ENCODE measurements around the gene TAF11L8. TPM values are rescaled to one million over a fixed set of nuclear protein-coding genes. Genes with fewer than 3 reads are reported as not detected.
"Not testable (repeated sequence)": the region's sequence is repeated elsewhere in the genome, so short reads cannot be mapped to it uniquely, and the experiment has no call there.

Gene TAF11L8
- total RNA-seq (not detected), polyA plus RNA-seq (not detected)

GRCh38 chr5:17590860-17591259, at the start of gene TAF11L8:
TSS of gene TAF11L8 (minus strand) at chr5:17590960.
- not testable (repeated sequence) for H3K9ac ChIP-seq (ENCODE audit: low read depth in 1 of 2, low read length in 2 of 2); H3K27ac ChIP-seq (ENCODE audit: low read depth in 1 of 2, low read length in 2 of 2); H3K36me3 ChIP-seq (ENCODE audit: control insufficient read depth in 4 of 4, insufficient read depth in 3 of 4, low read depth in 1 of 4, low read length in 3 of 4); H3K27me3 ChIP-seq (ENCODE audit: control insufficient read depth in 4 of 4, insufficient read depth in 4 of 4, low read length in 3 of 4); H3K4me1 ChIP-seq (ENCODE audit: control insufficient read depth in 4 of 4, insufficient read depth in 4 of 4, low read length in 3 of 4); H3K9me3 ChIP-seq (ENCODE audit: control insufficient read depth in 4 of 4, low read length in 3 of 4); DNase-seq (ENCODE audit: low spot score); H3K4me3 ChIP-seq (ENCODE audit: low read depth in 1 of 3, low read length in 3 of 3)
- no CpG with 5 or more reads among the region's 16 CpGs for WGBS

- Histone ChIP-seq H3K9me3 (ENCODE audit: control insufficient read depth in 4 of 4, low read length in 3 of 4) (no peaks in the 10 kb centered on the region), H3K27me3 (ENCODE audit: control insufficient read depth in 4 of 4, insufficient read depth in 4 of 4, low read length in 3 of 4) (no peaks in the 10 kb centered on the region), H3K9ac (ENCODE audit: low read depth in 1 of 2, low read length in 2 of 2) (no peak within 1 kb of the TSS), H3K36me3 (ENCODE audit: control insufficient read depth in 4 of 4, insufficient read depth in 3 of 4, low read depth in 1 of 4, low read length in 3 of 4) (no peaks in the 10 kb centered on the region), H3K4me3 (ENCODE audit: low read depth in 1 of 3, low read length in 3 of 3) (no peak within 1 kb of the TSS), H3K4me1 (ENCODE audit: control insufficient read depth in 4 of 4, insufficient read depth in 4 of 4, low read length in 3 of 4) (no peaks in the 10 kb centered on the region), H3K27ac (ENCODE audit: low read depth in 1 of 2, low read length in 2 of 2) (no peak within 1 kb of the TSS)
- no peak for TF ChIP-seq TAF1 (conservative IDR thresholded peaks at IDR 0.05)
- no peak for TF ChIP-seq SP1 (IDR thresholded peaks at IDR 0.05)
- no peak for TF ChIP-seq EGR1 (IDR thresholded peaks at IDR 0.05; ENCODE audit: low read depth in 2 of 2)
- TF ChIP-seq, protein P1, sequence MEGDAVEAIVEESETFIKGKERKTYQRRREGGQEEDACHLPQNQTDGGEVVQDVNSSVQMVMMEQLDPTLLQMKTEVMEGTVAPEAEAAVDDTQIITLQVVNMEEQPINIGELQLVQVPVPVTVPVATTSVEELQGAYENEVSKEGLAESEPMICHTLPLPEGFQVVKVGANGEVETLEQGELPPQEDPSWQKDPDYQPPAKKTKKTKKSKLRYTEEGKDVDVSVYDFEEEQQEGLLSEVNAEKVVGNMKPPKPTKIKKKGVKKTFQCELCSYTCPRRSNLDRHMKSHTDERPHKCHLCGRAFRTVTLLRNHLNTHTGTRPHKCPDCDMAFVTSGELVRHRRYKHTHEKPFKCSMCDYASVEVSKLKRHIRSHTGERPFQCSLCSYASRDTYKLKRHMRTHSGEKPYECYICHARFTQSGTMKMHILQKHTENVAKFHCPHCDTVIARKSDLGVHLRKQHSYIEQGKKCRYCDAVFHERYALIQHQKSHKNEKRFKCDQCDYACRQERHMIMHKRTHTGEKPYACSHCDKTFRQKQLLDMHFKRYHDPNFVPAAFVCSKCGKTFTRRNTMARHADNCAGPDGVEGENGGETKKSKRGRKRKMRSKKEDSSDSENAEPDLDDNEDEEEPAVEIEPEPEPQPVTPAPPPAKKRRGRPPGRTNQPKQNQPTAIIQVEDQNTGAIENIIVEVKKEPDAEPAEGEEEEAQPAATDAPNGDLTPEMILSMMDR (IDR thresholded peaks at IDR 0.05; ENCODE audit: low read depth, low read length, missing input control), result no peak
- no peak for TF ChIP-seq FOXA1 (IDR thresholded peaks at IDR 0.05)
- no peak for TF ChIP-seq ZBTB33 (IDR thresholded peaks at IDR 0.05)
- TF ChIP-seq RAD21 (IDR thresholded peaks at IDR 0.05), result no peak
- TF ChIP-seq, protein P2, sequence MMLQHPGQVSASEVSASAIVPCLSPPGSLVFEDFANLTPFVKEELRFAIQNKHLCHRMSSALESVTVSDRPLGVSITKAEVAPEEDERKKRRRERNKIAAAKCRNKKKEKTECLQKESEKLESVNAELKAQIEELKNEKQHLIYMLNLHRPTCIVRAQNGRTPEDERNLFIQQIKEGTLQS (IDR thresholded peaks at IDR 0.05), result no peak
- no peak for TF ChIP-seq NR2F2 (IDR thresholded peaks at IDR 0.05)
- no peak for TF ChIP-seq FOXA2 (IDR thresholded peaks at IDR 0.05)
- TF ChIP-seq JUND (IDR thresholded peaks at IDR 0.05), result no peak
- TF ChIP-seq, protein P3, sequence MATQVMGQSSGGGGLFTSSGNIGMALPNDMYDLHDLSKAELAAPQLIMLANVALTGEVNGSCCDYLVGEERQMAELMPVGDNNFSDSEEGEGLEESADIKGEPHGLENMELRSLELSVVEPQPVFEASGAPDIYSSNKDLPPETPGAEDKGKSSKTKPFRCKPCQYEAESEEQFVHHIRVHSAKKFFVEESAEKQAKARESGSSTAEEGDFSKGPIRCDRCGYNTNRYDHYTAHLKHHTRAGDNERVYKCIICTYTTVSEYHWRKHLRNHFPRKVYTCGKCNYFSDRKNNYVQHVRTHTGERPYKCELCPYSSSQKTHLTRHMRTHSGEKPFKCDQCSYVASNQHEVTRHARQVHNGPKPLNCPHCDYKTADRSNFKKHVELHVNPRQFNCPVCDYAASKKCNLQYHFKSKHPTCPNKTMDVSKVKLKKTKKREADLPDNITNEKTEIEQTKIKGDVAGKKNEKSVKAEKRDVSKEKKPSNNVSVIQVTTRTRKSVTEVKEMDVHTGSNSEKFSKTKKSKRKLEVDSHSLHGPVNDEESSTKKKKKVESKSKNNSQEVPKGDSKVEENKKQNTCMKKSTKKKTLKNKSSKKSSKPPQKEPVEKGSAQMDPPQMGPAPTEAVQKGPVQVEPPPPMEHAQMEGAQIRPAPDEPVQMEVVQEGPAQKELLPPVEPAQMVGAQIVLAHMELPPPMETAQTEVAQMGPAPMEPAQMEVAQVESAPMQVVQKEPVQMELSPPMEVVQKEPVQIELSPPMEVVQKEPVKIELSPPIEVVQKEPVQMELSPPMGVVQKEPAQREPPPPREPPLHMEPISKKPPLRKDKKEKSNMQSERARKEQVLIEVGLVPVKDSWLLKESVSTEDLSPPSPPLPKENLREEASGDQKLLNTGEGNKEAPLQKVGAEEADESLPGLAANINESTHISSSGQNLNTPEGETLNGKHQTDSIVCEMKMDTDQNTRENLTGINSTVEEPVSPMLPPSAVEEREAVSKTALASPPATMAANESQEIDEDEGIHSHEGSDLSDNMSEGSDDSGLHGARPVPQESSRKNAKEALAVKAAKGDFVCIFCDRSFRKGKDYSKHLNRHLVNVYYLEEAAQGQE (IDR thresholded peaks at IDR 0.05), result no peak
- DNase-seq (ENCODE audit: low spot score), result no peak
- 85% methylated on average over 5 of the region's 5 CpGs for WGBS
These were observed 43.4 kb upstream of the TAF11L8 start, which contains the start of gene TAF11L14 for GRCh38 chr5:17634160-17634559. TSS of gene TAF11L14 (plus strand) at chr5:17634460.

DNA sequence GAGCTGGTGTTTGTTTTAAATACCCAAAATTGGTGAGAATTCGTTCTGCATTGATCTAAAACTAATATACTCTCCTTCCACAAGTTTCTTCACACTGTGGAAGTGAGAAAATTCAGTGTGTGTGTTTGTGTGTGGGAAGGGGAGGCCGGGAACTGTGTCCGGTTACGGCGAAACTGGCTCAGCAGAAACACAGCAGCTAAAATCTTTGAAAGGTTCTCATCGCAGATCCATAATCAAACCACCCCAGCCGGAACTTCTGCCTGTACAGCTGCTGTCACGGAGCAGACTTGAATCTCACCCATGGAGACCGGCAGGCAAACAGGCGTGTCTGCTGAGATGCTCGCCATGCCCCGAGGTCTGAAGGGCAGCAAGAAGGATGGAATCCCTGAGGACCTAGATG, 41.0 kb upstream of the TAF11L8 start, which contains the start of gene TAF11L13:
Gene TAF11L13, plus strand, starts transcription at position 301 of the 400 bp plus-strand sequence.
- not testable (repeated sequence) for H3K4me3 ChIP-seq (ENCODE audit: low read depth in 1 of 3, low read length in 3 of 3); H3K36me3 ChIP-seq (ENCODE audit: control insufficient read depth in 4 of 4, insufficient read depth in 3 of 4, low read depth in 1 of 4, low read length in 3 of 4); H3K9ac ChIP-seq (ENCODE audit: low read depth in 1 of 2, low read length in 2 of 2); H3K27ac ChIP-seq (ENCODE audit: low read depth in 1 of 2, low read length in 2 of 2); H3K9me3 ChIP-seq (ENCODE audit: control insufficient read depth in 4 of 4, low read length in 3 of 4); H3K4me1 ChIP-seq (ENCODE audit: control insufficient read depth in 4 of 4, insufficient read depth in 4 of 4, low read length in 3 of 4); H3K27me3 ChIP-seq (ENCODE audit: control insufficient read depth in 4 of 4, insufficient read depth in 4 of 4, low read length in 3 of 4); DNase-seq (ENCODE audit: low spot score)
- WGBS, result 89% methylated on average over 9 of the region's 12 CpGs
